Measurements from ENCODE around the gene GAPDH.
"Not testable (repeated sequence)": the region's sequence is repeated elsewhere in the genome, so short reads cannot be mapped to it uniquely, and the experiment has no call there.

Gene GAPDH

GRCh38 chr12:6569312-6569711, 35.0 kb downstream of the GAPDH start:
- no peak for DNase-seq

GRCh38 chr12:6569786-6570185, 35.5 kb downstream of the GAPDH start:
- DNase-seq = no peak

- DNase-seq = peak; percentile 23
Measured at GRCh38 chr12:6570264-6570887, 36.1 kb downstream of the GAPDH start.

GRCh38 chr12:6573001-6573400, 38.7 kb downstream of the GAPDH start:
- no peak for DNase-seq

- no peak for DNase-seq
Measured at GRCh38 chr12:6574576-6575295, 40.4 kb downstream of the GAPDH start.

- no peak for DNase-seq
Measured at GRCh38 chr12:6575648-6576047, 41.3 kb downstream of the GAPDH start.

- DNase-seq = no peak
Measured at GRCh38 chr12:6582196-6582595, 47.9 kb downstream of the GAPDH start.

- no peak for DNase-seq
Measured at GRCh38 chr12:6582959-6583358, 48.6 kb downstream of the GAPDH start.

GRCh38 chr12:6584293-6584692, 50.0 kb downstream of the GAPDH start:
- DNase-seq = no peak

GRCh38 chr12:6586569-6586968, 52.3 kb downstream of the GAPDH start:
- DNase-seq = not testable (repeated sequence)
